ENCODE data around the gene KCNG4.

KCNG4 gene

DNA sequence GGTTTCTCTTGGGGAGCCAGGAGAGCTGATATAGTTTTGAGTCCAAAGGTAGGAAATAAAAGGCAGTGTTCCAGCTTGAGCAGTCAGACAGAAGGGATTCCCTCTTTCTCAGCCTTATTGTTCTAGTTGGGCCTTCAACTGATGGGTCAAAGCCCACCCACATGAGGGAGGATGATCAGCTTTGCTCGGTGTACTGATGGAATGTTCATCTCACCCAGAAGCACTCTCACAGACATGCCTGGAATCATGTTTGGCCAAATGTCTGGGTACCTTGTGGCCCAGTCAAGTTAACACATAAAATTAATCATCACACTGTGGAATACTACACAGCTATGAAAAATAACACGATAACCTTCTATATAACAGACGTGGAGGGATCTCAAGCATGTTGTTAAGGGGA, 23.1 kb upstream of the KCNG4 start:
- DNase-seq = no peak

DNA sequence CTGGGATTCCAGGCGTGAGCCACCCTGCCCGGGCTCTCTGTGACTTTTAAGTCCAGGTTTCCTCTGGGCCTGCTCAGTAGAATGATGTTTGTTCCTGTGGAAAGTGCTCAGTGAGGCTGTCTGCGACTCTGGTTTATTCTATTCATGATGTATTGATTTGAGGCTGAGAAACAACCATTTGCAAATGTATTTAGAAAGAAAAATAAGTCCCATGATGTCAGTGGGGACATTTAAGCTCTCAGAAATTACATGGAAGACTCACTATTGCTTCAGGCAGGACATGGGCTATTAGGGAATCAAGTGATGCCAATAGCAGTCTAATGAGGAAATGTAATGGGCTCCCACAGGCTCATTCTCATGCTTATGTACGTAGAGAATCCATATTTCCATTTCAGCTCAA, 22.2 kb upstream of the KCNG4 start:
- no peak for DNase-seq

DNA sequence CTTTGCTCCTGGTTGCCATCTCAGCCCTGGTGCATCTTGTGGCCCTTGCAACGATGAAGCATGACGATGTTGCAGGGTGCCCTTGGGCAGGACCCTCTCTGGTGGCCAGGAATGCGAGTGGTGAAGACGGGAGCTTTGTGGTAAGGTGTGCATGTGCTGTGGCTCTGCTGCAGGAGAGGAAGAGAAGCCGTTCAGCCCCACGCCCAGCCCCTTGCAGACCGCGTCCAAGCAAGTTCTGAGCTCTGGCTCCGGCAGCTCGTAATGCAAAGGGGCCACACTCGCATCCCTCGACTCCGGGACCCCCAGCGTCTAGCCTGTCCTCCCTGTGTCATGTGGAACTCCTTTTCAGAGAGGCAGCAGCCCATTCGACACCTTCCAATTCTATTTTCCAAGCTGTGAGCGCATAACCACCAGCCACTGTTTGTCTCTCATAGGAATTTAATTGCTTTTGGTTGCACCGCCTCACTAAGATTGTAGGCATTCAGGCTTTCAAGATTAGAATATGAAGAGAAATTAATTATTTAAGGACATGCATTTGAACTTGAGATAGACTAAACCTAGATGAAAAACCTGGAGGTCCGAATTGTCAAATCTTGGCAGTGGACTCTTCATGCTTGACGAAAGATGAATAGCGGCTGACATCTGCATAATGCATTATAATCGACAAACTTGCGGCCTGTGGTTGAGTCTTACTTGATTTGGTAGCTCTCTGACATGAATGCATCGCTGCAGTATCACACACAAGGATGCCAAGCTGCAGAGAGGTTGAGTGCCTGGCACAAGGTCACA, 21.1 kb upstream of the KCNG4 start:
- no peak for DNase-seq

DNA sequence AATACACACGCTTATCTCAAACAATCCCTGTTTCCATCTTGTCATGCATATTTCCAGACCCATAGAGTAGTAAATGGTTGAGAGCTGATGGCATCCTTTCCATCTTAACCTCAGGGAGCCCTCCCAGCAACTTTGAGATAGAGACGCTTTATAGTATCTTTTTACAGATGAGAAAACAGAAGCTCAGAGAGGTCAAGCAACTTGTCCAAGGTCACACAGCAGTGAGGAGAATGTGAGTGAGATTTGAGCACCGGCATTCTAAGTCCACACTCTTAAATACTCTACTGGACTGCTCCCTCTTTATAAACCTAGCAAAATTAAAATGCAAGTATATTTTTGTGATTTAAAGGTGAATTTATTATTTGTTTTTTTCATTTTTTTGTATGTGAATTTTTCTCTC, 19.9 kb upstream of the KCNG4 start:
- DNase-seq = no peak

DNA sequence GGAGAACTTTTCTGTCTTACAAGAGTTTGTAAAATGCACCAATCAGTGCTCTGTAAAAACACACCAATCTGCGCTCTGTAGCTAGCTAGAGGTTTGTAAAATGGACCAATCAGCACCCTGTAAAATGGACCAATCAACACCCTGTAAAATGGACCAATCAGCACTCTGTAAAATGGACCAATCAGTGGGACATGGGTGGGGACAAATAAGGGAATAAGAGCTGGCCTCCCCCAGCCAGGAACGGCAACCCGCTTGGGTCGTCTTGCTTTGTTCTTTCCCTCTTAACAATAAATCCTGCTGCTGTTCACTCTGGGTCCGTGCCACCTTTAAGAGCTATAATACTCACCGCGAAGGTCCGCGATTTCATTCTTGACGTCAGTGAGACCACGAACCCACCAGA, 18.5 kb upstream of the KCNG4 start:
- DNase-seq = no peak

DNA sequence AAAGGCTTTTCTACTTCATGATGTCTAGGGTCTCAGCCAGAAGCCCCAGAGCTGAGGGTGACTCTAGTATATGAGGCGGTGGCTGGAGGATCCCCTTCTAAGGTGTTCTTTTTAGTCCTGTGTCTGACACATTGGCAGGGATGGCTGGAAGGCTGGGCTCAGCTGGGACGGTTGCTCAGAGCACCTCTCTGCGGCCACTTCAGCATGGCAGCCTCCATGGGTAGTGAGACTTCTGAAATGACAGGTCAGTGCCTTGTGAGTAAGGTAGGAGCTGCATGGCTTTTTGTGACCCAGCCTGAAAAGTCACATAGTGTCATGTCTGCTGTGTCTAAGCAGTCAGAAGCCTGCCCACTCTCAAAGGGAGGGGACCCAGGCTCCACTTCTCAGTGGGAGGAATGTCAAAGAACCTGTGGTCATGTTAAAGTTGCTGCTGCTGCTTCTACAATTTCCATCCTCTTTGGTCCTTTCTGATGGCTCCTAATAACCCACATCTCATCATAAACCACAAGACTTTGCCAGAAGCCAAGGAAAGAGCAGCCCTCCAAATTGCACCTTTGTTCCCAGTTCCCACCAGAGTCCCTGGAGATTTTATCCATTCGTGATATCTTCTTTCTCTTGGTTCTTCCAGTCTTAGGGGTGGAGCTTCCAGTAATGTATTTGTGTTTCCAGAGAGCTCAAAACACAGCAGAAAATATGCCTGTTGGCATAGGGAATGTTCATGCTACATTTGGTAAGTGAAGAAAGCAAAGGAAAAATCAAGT, 15.4 kb upstream of the KCNG4 start:
- DNase-seq = no peak

DNA sequence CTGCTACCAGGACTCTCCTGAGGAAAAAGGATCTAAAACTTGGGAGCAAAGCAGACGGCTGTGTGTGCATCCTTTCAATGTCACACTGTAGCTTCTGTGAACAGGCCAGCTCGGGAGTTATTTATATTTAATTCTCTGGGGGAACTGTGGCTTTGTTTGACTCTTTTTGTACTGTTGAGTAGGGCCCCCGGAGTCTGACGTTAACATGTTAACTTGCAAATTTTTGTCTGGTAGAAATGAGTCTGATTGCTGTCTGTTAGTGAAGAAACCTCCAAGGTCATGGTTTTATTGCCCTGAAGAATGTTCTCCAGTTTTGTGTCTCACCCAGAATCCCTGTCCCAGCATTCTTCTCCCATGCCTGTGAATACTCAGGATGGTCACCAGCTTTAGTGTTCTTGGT, 14.2 kb upstream of the KCNG4 start:
- DNase-seq = no peak

DNA sequence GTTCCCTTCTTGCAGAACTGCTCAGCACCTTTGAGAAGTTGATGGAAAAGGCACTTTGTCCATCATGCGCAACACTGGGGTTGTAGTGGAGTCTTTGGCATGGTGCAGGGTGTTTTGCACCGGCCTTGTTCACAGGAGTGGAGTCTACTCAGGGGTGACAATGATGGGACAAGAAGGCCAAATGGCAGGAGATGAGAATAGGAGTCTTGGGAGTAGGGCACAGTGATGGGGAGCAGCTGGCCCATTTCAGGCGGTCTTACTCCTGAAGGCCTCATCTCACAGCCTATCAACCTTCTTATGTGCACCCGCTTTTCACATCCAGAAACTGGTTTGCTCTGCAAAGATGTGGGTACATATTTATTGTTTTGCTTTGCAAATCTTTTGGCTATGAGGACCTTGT, 13.4 kb upstream of the KCNG4 start:
- DNase-seq = no peak

DNA sequence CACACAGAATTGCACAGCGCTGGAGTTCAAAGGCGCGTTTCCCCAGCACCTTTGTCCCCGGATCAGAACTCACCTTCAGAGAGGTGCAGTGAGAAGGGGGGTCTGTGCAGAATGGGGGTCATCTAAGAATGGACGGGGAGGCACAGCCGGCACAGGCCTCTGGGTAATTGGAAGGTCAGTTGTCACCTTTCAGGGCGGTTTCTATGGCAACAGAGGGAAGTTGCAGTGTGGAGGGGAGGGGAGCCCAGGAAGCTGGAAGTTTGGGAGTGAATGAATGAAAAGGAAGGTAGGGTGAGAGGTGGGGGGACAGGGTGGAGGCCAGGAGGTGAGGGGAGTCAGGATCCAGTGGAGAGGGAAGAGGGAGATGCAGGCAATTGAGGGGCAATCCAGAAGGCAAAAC, 12.4 kb upstream of the KCNG4 start:
- DNase-seq = no peak

DNA sequence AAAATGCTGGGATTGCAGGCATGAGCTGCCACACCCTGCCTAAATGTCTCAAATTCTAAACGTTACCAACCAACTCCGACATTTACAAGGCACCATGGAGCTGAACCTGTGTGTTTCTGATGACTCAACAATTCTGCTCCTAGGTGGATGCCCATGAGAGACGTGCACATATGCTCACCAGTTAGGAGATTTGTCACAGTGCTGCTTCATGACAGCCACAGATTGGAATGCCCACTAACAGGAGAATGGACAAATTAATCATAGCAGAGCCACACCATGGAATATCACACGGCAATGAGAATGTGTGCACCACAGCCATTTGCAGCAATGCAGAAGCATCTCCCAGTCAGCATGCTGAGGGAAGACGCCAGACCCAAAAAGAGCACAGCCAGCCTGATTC, 8.0 kb upstream of the KCNG4 start:
- DNase-seq = no peak

DNA sequence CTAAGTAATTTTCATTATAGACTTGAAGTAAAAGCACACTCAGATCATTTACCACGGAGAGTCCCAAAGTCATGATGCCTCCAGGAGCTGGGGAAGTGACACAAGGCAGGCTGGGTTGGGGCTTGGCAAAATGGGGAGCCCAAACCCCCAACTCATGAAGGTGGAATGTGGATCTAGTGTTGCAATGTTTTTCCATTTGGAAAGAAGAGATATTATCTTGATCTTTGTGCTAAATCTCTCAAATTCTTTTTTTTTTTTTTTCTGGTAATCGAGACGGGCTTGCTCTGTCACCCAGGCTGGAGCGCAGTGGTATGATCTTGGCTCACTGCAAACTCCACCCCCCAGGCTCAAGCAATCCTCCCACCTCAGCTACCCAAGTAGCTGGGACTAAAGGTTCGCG, 7.5 kb upstream of the KCNG4 start:
- DNase-seq = no peak

DNA sequence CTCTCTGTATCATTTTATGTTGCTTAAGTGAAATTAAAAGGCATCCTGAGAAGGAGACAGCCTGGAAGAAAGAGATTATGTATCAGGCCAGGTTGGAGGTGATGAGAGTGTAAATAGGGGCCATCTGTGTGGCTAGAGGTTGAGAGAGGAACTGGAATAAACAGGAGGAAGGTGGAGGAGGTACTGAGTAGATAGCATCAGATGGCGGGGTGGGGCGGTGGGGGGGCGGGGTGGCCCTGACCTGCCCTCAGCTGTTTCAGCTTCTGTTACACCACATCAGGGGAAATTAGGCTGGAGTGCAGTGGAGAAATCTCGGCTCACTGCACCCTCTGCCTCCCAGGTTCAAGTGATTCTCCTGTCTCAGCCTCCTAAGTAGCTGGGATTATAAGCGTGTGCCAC, 6.9 kb upstream of the KCNG4 start:
- DNase-seq = no peak

DNA sequence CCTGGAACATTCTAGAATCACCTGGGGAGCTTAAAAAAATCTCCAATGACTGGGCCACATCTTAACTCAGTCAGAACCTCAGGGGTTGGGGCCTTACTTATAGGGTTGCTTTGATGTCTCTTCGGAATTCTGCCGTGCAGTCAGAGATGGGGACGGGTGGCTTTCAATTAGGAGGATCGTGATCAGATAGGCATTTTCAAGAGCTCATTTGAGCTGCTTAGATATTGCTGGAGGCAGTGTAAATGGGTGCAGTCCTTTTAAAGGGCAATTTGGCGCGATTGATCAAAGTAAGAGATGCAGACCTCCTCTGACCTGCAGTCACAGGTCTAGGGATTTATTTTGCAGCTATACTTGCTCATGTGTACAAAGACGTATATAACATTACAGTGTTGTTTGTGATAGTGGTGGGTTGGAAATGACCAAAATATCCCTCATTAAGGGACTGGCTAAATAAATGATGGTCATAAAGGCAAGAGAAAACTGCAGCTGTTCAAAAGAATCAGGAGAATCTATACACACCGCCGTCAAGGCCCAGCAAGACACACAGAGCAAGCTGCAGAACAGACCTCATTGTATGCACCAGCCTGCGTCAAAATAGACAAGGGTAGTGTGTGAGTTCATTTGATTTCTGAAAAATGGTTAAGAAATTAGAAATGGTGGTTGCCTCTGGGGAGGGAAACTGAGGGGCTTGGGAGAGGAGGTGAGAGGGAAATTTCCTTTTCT, 6.3 kb upstream of the KCNG4 start:
- no peak for DNase-seq

DNA sequence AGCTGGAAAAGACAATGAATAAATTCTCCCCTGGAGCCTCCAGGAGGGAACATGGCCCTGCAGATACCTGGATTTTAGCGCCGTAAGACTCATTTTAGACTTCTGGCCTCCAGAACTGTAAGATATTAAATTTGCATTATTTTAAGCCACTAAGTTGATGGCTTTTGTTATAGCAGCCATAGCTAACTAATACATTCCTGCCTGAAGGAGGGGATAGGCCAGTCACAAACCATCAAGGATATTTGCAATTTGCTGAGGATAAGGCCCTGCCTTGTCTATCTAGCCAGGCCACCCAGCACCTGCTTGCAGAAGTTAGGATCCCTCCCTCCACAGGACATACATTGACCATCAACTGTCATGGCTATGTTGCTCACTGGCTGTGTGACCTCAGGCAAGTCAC, 4.9 kb upstream of the KCNG4 start:
- no peak for DNase-seq

DNA sequence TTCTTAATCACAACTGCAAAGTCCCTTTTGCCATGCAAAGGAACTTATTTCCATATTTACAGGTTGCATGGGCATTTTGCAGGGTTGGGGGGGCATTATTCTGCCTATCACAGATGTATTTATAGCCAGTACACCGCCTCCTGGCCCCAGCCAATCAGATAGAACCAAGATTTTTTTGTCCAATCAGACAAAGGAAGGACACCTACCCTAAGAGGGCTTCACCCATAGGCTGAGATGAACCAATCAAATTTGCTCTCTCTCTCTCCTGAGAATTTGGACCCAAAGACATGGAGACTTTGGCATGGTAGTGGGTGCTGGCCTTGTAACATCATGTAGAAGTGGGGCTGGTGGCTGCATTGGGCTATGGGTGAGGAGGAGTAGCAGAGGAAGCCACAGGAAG, 3.9 kb upstream of the KCNG4 start:
- DNase-seq = no peak

DNA sequence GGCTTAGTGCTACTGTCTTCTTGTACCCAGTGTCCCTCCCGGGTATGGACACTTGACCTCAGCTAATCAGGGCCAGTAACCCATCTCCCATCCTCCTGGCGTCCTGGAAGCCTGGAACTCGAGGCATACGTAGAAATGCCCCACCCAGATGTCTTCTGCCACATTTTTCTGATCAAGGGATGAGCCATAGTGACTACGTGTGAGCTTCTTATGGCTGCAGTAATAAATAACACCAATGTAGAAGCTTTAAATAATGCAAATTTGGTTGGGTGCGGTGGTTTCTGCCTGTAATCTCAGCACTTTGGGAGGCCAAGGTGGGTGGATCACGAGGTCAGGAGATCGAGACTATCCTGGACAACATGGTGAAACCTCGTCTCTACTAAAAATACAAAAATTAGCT, 3.0 kb upstream of the KCNG4 start:
- no peak for DNase-seq

DNA sequence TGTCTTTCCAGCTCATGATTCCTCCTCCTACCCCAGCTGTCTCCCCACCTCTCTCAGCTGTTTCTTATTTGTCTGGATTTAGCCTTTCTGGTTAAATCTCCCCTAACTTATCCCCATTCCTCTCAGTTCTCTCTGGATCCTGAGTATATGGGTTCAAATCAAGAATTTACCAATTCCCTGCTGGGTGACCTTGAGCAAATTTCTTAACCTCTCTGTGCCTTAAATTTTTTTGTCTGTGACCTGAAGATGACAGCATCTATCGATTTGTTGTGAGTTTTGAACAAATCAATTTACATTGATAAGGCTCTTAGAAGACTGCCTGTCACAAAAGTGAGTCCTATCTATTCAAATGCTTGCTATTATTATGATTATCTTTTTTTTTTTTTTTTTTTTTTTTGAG, 2.0 kb upstream of the KCNG4 start:
- DNase-seq = no peak

DNA sequence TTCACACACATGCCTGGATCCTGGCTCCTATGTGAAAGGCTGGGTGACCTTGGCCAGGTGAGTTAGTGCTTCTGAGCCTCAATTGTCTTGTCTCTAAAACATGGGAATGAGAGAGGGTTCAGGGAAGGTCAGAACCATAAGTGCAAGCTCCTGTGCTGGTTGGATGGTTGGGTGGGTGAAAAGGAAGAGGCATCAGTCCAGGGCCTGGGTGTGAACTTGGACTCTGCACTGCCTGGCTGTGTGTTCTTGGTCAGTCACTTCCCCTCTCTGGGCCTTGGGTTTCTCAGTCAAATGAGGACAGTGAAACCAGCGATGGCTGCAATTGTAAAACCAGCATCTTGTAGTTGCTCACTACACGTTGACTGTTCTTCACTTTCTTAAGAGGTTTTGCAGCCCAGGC, 643 bp upstream of the KCNG4 start:
- no peak for DNase-seq

DNA sequence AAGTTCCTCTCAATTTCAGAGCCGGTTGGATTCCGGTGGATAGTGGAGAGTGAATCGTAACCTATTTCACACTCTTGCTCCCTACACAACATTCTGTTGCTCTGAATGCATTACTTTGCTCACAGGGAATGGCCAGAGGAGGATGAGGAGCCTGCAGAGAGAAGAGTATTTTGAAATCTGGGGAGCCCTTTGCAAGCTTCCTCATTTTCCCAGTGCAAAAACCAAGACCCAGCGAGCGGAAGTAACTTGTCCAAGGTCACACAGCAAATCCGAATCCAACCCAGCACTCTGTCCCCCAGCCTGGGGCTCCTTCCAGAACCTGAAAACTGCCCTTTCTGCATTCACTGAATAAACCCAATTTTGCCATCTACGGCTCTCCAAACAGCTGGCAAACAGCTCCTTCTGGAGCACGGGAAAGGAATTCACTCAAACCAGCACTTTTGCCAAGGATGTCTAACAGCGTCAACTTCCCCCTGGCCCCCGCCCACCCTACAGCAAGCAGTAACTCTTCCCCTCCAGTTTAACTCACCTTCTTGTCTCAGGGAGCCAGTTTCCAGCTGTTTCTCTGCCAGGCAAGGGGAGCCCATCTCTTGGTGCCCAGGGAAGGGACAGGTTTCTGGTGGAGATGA, 557 bp downstream of the KCNG4 start:
- DNase-seq = no peak

DNA sequence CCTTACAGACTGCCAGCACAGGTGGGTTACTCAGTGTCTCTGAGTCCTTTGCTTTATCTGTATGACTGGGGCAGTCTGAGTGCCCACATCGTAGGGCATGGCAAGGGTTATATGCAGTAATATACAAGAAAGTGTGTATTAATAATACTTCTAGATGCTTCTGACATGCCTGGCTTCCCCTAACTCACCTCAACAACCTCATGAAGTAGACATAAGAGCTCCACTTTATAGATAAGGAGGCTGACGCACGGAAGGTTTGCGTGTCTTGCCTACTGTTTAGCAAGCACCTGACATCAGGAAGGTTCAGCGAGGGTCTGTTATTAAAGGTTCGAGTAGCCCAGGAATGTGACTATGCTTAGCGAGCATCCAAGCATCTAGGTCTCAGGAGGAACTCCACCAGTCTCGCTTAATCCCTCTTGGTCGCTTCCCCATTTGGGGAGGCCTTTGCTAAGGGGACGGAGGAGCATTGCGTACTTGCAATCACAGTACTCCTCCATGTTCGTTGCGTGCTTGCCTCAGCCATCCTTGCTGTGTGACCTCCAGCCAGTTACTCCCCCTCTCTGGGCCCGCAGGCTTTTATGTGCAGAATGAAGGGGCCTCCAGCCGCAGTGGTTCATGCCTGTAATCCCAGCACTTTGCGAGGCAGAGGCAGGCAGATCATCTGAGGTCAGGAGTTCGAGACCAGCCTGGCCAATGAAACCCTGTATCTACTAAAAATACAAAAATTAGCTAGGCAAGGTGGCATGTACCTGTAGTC, 1.6 kb downstream of the KCNG4 start:
- no peak for DNase-seq

DNA sequence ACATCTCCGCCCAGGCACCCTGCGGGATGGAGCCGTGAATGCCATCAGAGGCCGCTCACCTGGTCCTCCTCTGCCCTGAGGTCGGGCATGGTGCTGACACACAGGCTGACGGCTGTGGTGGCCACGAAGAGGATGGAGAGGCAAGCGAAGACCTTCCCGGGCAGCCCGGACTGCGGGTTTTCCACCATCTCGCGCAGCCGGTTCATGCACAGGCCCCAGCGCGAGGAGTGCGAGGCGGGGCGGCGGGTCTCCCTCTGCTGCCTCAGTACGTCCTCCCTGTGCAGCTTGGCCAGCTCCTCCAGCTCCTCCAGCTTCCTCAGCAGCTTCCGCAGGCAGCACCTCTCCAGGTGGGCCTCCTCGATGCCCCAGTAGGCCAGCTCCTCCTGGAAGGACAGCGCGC, 3.1 kb downstream of the KCNG4 start:
- DNase-seq = no peak

DNA sequence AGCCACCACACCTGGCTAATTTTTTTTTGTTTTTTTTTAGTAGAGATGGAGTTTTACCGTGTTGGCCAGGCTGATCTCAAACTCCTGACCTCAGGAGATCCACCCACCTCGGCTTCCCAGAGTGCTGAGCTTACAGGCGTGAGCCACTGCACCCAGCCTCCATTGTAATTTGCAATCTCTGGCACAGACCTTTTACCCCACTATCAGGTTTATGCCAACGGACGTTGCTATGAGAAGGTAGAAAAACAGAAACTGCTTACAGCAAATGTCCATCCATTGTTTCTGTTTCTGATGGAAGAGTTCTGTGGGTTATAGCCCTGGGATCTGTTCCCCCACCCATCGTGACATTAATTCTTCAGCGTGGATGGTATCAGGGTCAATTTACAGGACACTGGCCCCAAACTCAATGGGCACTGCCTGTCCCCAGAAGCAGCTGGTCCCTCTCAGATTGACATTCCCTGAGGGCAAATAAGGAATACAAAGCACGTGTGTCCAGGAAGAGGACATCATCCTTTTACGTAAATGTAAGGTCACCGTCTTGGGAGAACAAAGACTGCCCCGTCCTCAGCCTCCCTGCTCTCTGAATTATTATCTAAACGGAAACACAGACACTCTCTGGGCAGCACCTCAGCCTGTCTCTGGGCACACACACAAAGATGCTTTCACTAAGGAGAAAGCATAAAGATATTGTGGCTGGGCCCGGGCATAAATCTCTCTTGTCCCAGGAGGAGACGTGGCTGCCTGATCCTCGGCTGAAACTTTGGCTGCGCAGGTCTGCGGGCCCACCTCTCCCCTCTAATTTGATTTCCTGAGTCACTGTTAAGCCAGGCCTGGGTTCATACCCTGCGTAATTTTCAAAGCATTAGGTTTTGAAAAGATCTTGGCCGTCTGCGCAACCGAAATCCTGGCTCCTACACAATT, 5.2 kb downstream of the KCNG4 start:
- no peak for DNase-seq
